Liver (tissue), 9 donors: Measurements from ENCODE around the gene TRNT1. TPM values are rescaled to one million over a fixed set of nuclear protein-coding genes. Genes with fewer than 3 reads are reported as not detected.

Experiments
- DNase-seq: peaks from one replicate; pipeline ENCODE4 v3.0.0-alpha.2; 2017; ENCODE audit warnings: low spot score
- H3K27ac ChIP-seq, 2 donors: one replicate each; pipeline ENCODE4 v1.7.0; 2013; ENCODE audit warnings: inconsistent platforms in 2 of 2, low read length in 2 of 2, control low read depth in 1 of 2, low read depth in 1 of 2, mild to moderate bottlenecking in 1 of 2
- H3K27me3 ChIP-seq, 4 donors: one replicate each; pipeline versions ENCODE4 v1.6.1 to v1.7.0; 2013; ENCODE audit warnings: low read length in 3 of 4, inconsistent platforms in 1 of 4, mild to moderate bottlenecking in 1 of 4, moderate library complexity in 1 of 4; ENCODE audit not compliant: control insufficient read depth in 4 of 4, insufficient read depth in 4 of 4
- H3K36me3 ChIP-seq, 4 donors: one replicate each; pipeline versions ENCODE4 v1.6.1 to v1.7.0; 2013; ENCODE audit warnings: low read length in 3 of 4, mild to moderate bottlenecking in 3 of 4, low read depth in 1 of 4, moderate library complexity in 1 of 4; ENCODE audit not compliant: control insufficient read depth in 4 of 4, insufficient read depth in 3 of 4
- H3K4me1 ChIP-seq, 4 donors: one replicate each; pipeline versions ENCODE4 v1.6.1 to v1.7.0; 2013; ENCODE audit warnings: low read length in 3 of 4, mild to moderate bottlenecking in 3 of 4, moderate library complexity in 1 of 4; ENCODE audit not compliant: control insufficient read depth in 4 of 4, insufficient read depth in 4 of 4
- H3K4me3 ChIP-seq, 3 donors: one replicate each; pipeline versions ENCODE4 v1.6.1 to v1.7.0; 2013; ENCODE audit warnings: low read length in 3 of 3, control low read depth in 1 of 3, low read depth in 1 of 3, mild to moderate bottlenecking in 1 of 3
- H3K9ac ChIP-seq, 2 donors: one replicate each; pipeline ENCODE4 v1.7.0; 2013; ENCODE audit warnings: low read length in 2 of 2, mild to moderate bottlenecking in 2 of 2, moderate library complexity in 2 of 2, control low read depth in 1 of 2, low read depth in 1 of 2
- H3K9me3 ChIP-seq, 4 donors: one replicate each; pipeline versions ENCODE4 v1.6.1 to v1.7.0; 2013; ENCODE audit warnings: low read length in 3 of 4; ENCODE audit not compliant: control insufficient read depth in 4 of 4
- EGR1 ChIP-seq, 2 donors: IDR thresholded peaks; 2 replicates each; pipeline ENCODE4 v1.6.1; 2016 to 2018; ENCODE audit warnings: antibody characterized with exemption in 2 of 2, low read depth in 2 of 2
- FOXA1 ChIP-seq: IDR thresholded peaks from 2 replicates; pipeline ENCODE4 v1.6.1; 2016; ENCODE audit warnings: antibody characterized with exemption
- FOXA2 ChIP-seq: IDR thresholded peaks from 2 replicates; pipeline ENCODE4 v1.6.1; 2016; ENCODE audit warnings: antibody characterized with exemption
- GABPA ChIP-seq, 2 donors: IDR thresholded peaks in 1 of 2; conservative IDR thresholded peaks in 1 of 2; 2 replicates each; pipeline ENCODE4 v1.6.1; 2016; ENCODE audit warnings: antibody characterized with exemption in 2 of 2, mild to moderate bottlenecking in 1 of 2, moderate library complexity in 1 of 2
- HNF4A ChIP-seq, 2 donors: conservative IDR thresholded peaks; 2 replicates each; pipeline ENCODE4 v1.6.1; 2016; ENCODE audit warnings: antibody characterized with exemption in 2 of 2, mild to moderate bottlenecking in 2 of 2
- HNF4G ChIP-seq: IDR thresholded peaks from 2 replicates; pipeline ENCODE4 v1.6.1; 2016; ENCODE audit warnings: antibody characterized with exemption
- JUND ChIP-seq, 2 donors: IDR thresholded peaks; 2 replicates each; pipeline ENCODE4 v1.6.1; 2016; ENCODE audit warnings: antibody characterized with exemption in 2 of 2
- NR2F2 ChIP-seq: IDR thresholded peaks from 2 replicates; pipeline ENCODE4 v1.6.1; 2016; ENCODE audit warnings: antibody characterized with exemption
- RAD21 ChIP-seq, 2 donors: IDR thresholded peaks; 2 replicates each; pipeline ENCODE4 v1.6.1; 2016; ENCODE audit warnings: antibody characterized with exemption in 2 of 2, mild to moderate bottlenecking in 2 of 2
- RXRA ChIP-seq, 2 donors: IDR thresholded peaks; 2 replicates each; pipeline ENCODE4 v1.6.1; 2017 to 2018; ENCODE audit warnings: antibody characterized with exemption in 2 of 2, mild to moderate bottlenecking in 1 of 2
- SP1 ChIP-seq: IDR thresholded peaks from 2 replicates; pipeline ENCODE4 v1.6.1; 2018; ENCODE audit warnings: antibody characterized with exemption, mild to moderate bottlenecking
- TAF1 ChIP-seq: conservative IDR thresholded peaks from 2 replicates; pipeline ENCODE4 v1.6.1; 2016; ENCODE audit warnings: antibody characterized with exemption, mild to moderate bottlenecking
- YY1 ChIP-seq: IDR thresholded peaks from 2 replicates; pipeline ENCODE4 v1.6.1; 2016; ENCODE audit warnings: antibody characterized with exemption, mild to moderate bottlenecking
- WGBS: extraction: QIAGEN DNeasy Blood & Tissue Kit; methylation state at CpG from one replicate; pipeline ENCODE4 v1.1.7; 2013; 5-methylcytosine and 5-hydroxymethylcytosine counted together
- polyA plus RNA-seq, 2 donors: library from polyadenylated mRNA; stranded (reverse) in 1 of 2; unstranded in 1 of 2; fragments of 200-250 nt in 1 of 2; fragments of >200 nt in 1 of 2; fragmentation: Nextera tagmentation in 1 of 2; extraction: Ambion mirVana in 1 of 2; gene quantifications; one replicate each; pipeline versions ENCODE4 v1.2.1 to v1.2.3, GENCODE V29; 2013 to 2015
- total RNA-seq, 2 donors: library from RNA; depleted of rRNA; stranded (reverse); fragments of >200 nt; gene quantifications; one replicate each; pipeline ENCODE4 v1.2.3, GENCODE V29; 2014
- TF ChIP-seq, protein P1 (sequence below): IDR thresholded peaks from 2 replicates; pipeline ENCODE4 v1.6.1; 2016; ENCODE audit warnings: antibody characterized with exemption
- TF ChIP-seq, protein P2 (sequence below): IDR thresholded peaks from 2 replicates; pipeline ENCODE4 v1.6.1; 2016; ENCODE audit warnings: antibody characterized with exemption, mild to moderate bottlenecking
- TF ChIP-seq, protein P3 (sequence below): fragments of 150-350 bp; IDR thresholded peaks from 2 replicates; pipeline ENCODE4 v1.5.1; 2017; ENCODE audit warnings: improper control_type of control experiment, low read depth, low read length; ENCODE audit not compliant: missing input control
- TF ChIP-seq, protein P4 (sequence below): IDR thresholded peaks from 2 replicates; pipeline ENCODE4 v1.6.1; 2016; ENCODE audit warnings: antibody characterized with exemption
- TF ChIP-seq, protein P5 (sequence below): IDR thresholded peaks from 2 replicates; pipeline ENCODE4 v1.6.1; 2016; ENCODE audit warnings: antibody characterized with exemption
- donor health status: healthy.
- donor health status: healthy.
- donor health status: healthy.
- donor health status: healthy.
- donor health status: healthy.

TRNT1 gene
- total and polyA plus RNA-seq, 4 donors = 6.4 to 18.2 (median 11.3) TPM

DNA sequence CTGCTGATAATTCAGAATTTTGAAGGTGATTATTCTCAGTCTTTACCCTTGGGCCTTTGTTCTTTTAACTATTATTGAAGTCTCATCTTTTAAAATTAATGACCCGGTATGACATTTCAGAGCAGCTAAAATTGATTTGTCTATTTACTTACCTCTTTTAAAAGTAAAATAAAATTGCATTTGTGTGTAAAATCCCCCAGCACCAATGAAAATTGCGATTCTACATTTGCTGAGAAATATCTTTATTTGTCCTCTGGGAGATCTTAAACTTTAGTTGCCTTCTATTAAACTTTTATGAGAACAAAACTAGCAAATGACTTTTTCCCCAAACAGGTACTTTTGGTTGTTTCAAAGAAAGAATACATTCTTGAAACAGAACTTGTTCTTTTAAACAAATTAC lies 9.1 kb upstream of the TRNT1 start:
- no peak for DNase-seq
- 79% methylated on average over 2 of the region's 2 CpGs for WGBS
- Histone ChIP-seq H3K27me3 (peaks cover 0 to 3% (median 0%) of the 10 kb centered on the region in 4 donors), H3K27ac (no peak overlapping the region), H3K4me1 (no peaks in the 10 kb centered on the region), H3K4me3 (no peak overlapping the region), H3K9ac (no peak overlapping the region), H3K9me3 (no peaks in the 10 kb centered on the region), H3K36me3 (no peaks in the 10 kb centered on the region)
- TF ChIP-seq TAF1 (no peak), YY1 (no peak)
- TF ChIP-seq, protein P1, sequence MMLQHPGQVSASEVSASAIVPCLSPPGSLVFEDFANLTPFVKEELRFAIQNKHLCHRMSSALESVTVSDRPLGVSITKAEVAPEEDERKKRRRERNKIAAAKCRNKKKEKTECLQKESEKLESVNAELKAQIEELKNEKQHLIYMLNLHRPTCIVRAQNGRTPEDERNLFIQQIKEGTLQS = no peak

DNA sequence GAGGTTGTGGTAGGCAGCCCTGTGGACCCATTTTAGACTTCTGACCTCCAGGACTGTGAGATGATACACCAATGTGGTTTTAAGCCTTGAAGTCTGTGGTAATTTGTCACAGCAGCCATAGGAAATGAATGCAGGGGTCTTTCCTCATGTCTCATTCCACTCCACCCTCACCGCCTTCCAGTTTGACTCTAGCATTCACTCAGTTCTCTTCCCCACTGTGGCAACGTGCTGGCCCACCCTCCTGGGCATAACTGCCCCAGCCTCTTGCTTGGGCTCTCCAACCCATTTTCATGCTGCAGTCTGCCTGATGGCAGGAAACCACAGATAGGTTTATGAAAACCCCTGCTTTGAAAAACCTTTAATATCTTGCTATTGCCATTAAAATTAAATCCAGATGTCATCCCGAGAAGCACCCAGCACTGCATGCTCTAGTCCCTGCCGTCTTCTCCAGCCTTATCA lies 7.3 kb upstream of the TRNT1 start:
- WGBS = 76% methylated on average over 4 of the region's 4 CpGs
- H3K9ac ChIP-seq = no peak overlapping the region
- no peak overlapping the region for H3K27ac ChIP-seq
- no peaks in the 10 kb centered on the region for H3K36me3 ChIP-seq
- H3K27me3 ChIP-seq = no peaks in the 10 kb centered on the region
- H3K4me3 ChIP-seq = no peak overlapping the region
- no peak for TF ChIP-seq TAF1
- TF ChIP-seq JUND (IDR thresholded peaks at IDR 0.05) = no peak
- TF ChIP-seq, protein P2, sequence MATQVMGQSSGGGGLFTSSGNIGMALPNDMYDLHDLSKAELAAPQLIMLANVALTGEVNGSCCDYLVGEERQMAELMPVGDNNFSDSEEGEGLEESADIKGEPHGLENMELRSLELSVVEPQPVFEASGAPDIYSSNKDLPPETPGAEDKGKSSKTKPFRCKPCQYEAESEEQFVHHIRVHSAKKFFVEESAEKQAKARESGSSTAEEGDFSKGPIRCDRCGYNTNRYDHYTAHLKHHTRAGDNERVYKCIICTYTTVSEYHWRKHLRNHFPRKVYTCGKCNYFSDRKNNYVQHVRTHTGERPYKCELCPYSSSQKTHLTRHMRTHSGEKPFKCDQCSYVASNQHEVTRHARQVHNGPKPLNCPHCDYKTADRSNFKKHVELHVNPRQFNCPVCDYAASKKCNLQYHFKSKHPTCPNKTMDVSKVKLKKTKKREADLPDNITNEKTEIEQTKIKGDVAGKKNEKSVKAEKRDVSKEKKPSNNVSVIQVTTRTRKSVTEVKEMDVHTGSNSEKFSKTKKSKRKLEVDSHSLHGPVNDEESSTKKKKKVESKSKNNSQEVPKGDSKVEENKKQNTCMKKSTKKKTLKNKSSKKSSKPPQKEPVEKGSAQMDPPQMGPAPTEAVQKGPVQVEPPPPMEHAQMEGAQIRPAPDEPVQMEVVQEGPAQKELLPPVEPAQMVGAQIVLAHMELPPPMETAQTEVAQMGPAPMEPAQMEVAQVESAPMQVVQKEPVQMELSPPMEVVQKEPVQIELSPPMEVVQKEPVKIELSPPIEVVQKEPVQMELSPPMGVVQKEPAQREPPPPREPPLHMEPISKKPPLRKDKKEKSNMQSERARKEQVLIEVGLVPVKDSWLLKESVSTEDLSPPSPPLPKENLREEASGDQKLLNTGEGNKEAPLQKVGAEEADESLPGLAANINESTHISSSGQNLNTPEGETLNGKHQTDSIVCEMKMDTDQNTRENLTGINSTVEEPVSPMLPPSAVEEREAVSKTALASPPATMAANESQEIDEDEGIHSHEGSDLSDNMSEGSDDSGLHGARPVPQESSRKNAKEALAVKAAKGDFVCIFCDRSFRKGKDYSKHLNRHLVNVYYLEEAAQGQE = no peak
- no peak for TF ChIP-seq NR2F2
- no peak for TF ChIP-seq SP1
- no peak for TF ChIP-seq EGR1 (IDR thresholded peaks at IDR 0.05; ENCODE audit: low read depth in 2 of 2)
- no peak for TF ChIP-seq HNF4A (conservative IDR thresholded peaks at IDR 0.05)
- TF ChIP-seq, protein P1 = no peak
- TF ChIP-seq, protein P3, sequence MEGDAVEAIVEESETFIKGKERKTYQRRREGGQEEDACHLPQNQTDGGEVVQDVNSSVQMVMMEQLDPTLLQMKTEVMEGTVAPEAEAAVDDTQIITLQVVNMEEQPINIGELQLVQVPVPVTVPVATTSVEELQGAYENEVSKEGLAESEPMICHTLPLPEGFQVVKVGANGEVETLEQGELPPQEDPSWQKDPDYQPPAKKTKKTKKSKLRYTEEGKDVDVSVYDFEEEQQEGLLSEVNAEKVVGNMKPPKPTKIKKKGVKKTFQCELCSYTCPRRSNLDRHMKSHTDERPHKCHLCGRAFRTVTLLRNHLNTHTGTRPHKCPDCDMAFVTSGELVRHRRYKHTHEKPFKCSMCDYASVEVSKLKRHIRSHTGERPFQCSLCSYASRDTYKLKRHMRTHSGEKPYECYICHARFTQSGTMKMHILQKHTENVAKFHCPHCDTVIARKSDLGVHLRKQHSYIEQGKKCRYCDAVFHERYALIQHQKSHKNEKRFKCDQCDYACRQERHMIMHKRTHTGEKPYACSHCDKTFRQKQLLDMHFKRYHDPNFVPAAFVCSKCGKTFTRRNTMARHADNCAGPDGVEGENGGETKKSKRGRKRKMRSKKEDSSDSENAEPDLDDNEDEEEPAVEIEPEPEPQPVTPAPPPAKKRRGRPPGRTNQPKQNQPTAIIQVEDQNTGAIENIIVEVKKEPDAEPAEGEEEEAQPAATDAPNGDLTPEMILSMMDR = no peak
- TF ChIP-seq, protein P4, sequence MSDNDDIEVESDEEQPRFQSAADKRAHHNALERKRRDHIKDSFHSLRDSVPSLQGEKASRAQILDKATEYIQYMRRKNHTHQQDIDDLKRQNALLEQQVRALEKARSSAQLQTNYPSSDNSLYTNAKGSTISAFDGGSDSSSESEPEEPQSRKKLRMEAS = no peak
- no peak for TF ChIP-seq RAD21 (IDR thresholded peaks at IDR 0.05)
- no peak for TF ChIP-seq FOXA1
- no peak for TF ChIP-seq YY1
- no peak for TF ChIP-seq RXRA (IDR thresholded peaks at IDR 0.05)
- TF ChIP-seq FOXA2 = no peak
- TF ChIP-seq GABPA (IDR thresholded peaks at IDR 0.05 in 1 of 2, conservative IDR thresholded peaks at IDR 0.05 in 1 of 2) = no peak
- TF ChIP-seq HNF4G = no peak
- TF ChIP-seq, protein P5, sequence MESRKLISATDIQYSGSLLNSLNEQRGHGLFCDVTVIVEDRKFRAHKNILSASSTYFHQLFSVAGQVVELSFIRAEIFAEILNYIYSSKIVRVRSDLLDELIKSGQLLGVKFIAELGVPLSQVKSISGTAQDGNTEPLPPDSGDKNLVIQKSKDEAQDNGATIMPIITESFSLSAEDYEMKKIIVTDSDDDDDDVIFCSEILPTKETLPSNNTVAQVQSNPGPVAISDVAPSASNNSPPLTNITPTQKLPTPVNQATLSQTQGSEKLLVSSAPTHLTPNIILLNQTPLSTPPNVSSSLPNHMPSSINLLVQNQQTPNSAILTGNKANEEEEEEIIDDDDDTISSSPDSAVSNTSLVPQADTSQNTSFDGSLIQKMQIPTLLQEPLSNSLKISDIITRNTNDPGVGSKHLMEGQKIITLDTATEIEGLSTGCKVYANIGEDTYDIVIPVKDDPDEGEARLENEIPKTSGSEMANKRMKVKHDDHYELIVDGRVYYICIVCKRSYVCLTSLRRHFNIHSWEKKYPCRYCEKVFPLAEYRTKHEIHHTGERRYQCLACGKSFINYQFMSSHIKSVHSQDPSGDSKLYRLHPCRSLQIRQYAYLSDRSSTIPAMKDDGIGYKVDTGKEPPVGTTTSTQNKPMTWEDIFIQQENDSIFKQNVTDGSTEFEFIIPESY = no peak
- DNase-seq = no peak
- no peaks in the 10 kb centered on the region for H3K4me1 ChIP-seq
- H3K9me3 ChIP-seq = no peaks in the 10 kb centered on the region
